ENCODE measurements around the gene PPIB. TPM values are rescaled to one million over a fixed set of nuclear protein-coding genes. Genes with fewer than 3 reads are reported as not detected.
A peak's percentile ranks its signal among the peaks of the same experiment; 100 is the strongest.
"Not testable (repeated sequence)": the region's sequence is repeated elsewhere in the genome, so short reads cannot be mapped to it uniquely, and the experiment has no call there.

The PPIB gene
- total RNA-seq, 2 experiments from 2014 or later = 392 to 410 TPM

GRCh38 chr15:64110108-64110701 is 52.6 kb downstream of the PPIB start:
- ChIA-PET CTCF (interaction anchor here (1.5 to 2.5 kb wide), 2 partner anchors 16 to 500 kb away, joined by 5 to 7 read pairs; partner anchors contain the start of gene CIAO2A), POLR2A (interaction anchor here (0.7 to 2.9 kb wide), 8 partner anchors 9 to 45 kb away, joined by 3 to 10 read pairs (median 3); partner anchors contain the start of genes CIAO2A and SNX1)
- not testable (repeated sequence) for H3K27me3 Mint-ChIP-seq, H3K9me3 Mint-ChIP-seq, H3K4me3 Mint-ChIP-seq, DNase-seq
- H3K36me3 Mint-ChIP-seq (ENCODE audit: low read depth) = peaks cover 33% of the 10 kb centered on the region
- peak overlapping the region; percentile 53 for H3K27ac Mint-ChIP-seq
- H3K4me1 Mint-ChIP-seq = peaks cover 34% of the 10 kb centered on the region

- Mint-ChIP-seq H3K4me1 (peaks cover 35% of the 10 kb centered on the region), H3K4me3 (no peak overlapping the region), H3K9me3 (no peaks in the 10 kb centered on the region), H3K27ac (no peak overlapping the region), H3K27me3 (no peaks in the 10 kb centered on the region), H3K36me3 (ENCODE audit: low read depth) (peaks cover 11% of the 10 kb centered on the region)
- POLR2A ChIA-PET = no interaction called here
- no peak for DNase-seq
- CTCF ChIA-PET = no interaction called here
These were observed 55.5 kb downstream of the PPIB start for GRCh38 chr15:64107337-64107736.

Other genes with a start within 250 kb of the PPIB start
- 1 to 10 TPM; 3.2 to 3.7 TPM for gene DAPK2, start 116.5 kb downstream of the PPIB start, total RNA-seq
- gene CIAO2A, start 69.2 kb downstream of the PPIB start, total RNA-seq = 10 to 100 TPM; 74.4 to 85.0 TPM
- gene SNX1, start 67.0 kb downstream of the PPIB start, total RNA-seq = 100 to 1,000 TPM; 115 to 129 TPM
- gene SNX22, start 11.3 kb downstream of the PPIB start, total RNA-seq = under 1 TPM; 0.55 to 0.68 TPM
- gene CSNK1G1, start 193.2 kb upstream of the PPIB start, total RNA-seq = 10 to 100 TPM; 27.9 to 28.2 TPM
- 100 to 1,000 TPM; 110 TPM for gene PCLAF, start 218.4 kb upstream of the PPIB start, total RNA-seq
- gene TRIP4, start 224.8 kb upstream of the PPIB start, total RNA-seq = 10 to 100 TPM; 28.9 to 30.3 TPM